Measurements from ENCODE around the gene MRPL2.
"Not testable (repeated sequence)": the region's sequence is repeated elsewhere in the genome, so short reads cannot be mapped to it uniquely, and the experiment has no call there.

The MRPL2 gene

DNA sequence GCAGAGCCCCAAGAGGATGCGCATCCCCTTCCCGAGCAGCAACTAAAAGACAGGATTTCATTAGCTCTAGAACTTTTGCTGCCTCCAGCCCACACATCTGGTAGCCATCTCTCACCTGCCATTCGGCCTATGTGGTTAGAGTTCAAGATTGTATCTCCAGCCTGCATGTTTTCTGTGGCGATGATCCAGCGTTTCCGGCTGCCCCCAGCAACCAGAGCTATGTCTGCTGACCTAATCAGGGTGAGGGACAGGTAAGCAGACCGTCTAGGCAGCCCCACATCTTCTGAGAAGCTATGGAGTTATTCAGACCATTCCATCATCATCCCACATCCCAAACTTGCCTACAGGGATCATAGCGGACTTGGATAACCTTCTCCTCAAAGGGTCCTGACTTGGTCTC is 3.3 kb downstream of the MRPL2 start:
- DNase-seq, result no peak
- intact Hi-C loops (cut with DNase I), result loop anchor here (10.0 kb wide), 2 partner anchors 71 to 491 kb away; partner anchors contain the start of genes PPP2R5D and UBR2

- intact Hi-C loops (cut with DNase I), result loop anchor here (10.0 kb wide), 2 partner anchors 70 to 490 kb away; partner anchors contain the start of genes PPP2R5D and UBR2
- peak in 1 of 10 donors; percentile 52 for DNase-seq
These were observed 4.9 kb downstream of the MRPL2 start for GRCh38 chr6:43054206-43054943.

- peak; percentile 55 to 97 (median 82) for DNase-seq
- intact Hi-C loops (cut with DNase I), result loop anchor here (10.0 kb wide), 2 partner anchors 69 to 489 kb away; partner anchors contain the start of genes PPP2R5D and UBR2
These were observed 5.6 kb downstream of the MRPL2 start, which contains the start of gene CUL7 for GRCh38 chr6:43053545-43054205. CUL7 (minus strand) TSS chr6:43053851; CDS start chr6:43052788, 1,063 bp downstream.

DNA sequence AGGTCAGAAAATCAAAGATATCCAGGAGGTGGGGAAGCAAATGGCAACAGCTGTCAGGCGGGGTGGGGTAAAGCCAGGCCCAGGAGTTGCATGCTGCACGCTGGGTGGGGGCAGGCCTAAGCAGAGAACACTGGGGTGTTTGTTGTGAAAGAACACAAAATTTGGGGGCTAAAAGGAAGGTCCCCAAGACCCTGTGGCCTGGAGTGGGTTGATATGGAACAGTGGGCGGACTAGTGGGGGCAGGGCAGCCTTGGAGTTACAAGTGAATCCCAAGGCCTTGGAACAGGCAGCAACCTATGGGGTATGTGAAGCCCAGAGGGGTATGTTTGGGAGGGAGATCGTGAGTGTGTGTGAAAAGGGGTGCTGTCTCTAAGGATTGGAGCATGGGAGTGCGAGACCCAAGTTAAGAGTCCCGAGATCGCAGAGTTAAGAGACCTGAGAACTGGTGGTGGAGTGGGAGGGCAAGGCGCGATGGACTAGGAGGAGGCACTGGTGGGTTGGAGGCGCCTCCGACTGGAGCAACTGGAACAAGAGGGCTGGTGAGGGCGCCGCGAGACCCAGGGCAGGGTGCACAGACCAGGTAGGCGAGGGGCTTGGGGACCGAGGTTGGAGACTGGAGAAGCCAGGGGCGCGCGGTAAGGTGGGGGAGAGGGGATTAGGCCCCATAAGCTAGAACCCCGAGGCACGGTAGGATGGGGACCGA is 6.2 kb downstream of the MRPL2 start:
- intact Hi-C loops (cut with DNase I), result loop anchor here (10.0 kb wide), 2 partner anchors 68 to 488 kb away; partner anchors contain the start of genes PPP2R5D and UBR2
- peak in 3 of 10 donors; percentile 76 to 87 (median 85) for DNase-seq

- peak in 1 of 10 donors; percentile 75 for DNase-seq
- intact Hi-C loops (cut with DNase I), result loop anchor here (10.0 kb wide), 2 partner anchors 68 to 488 kb away; partner anchors contain the start of genes PPP2R5D and UBR2
These were observed 6.9 kb downstream of the MRPL2 start for GRCh38 chr6:43052225-43052841.

DNA sequence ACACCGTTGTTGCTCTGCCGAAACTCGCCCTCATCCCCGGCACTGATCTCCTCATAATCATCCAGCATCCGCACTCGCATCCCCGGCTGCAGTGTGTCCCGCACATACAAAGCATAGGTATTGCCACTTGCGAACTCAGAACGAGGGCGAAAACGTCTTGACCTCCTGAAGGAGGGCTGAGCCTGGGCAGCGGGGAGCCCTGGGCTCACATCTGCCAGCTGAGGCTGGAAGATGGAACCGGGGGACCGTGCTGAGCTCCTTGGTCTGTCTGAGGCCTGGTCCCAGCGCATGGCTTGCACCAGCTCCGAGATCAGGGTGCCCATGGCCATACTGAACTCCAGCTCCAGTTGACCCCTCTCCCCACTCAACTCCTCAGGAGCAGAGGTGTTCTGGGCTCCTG is 8.3 kb downstream of the MRPL2 start:
- DNase-seq, result peak in 1 of 10 donors; percentile 71
- intact Hi-C loops (cut with DNase I), result loop anchor here (10.0 kb wide), 2 partner anchors 66 to 486 kb away; partner anchors contain the start of genes PPP2R5D and UBR2

DNA sequence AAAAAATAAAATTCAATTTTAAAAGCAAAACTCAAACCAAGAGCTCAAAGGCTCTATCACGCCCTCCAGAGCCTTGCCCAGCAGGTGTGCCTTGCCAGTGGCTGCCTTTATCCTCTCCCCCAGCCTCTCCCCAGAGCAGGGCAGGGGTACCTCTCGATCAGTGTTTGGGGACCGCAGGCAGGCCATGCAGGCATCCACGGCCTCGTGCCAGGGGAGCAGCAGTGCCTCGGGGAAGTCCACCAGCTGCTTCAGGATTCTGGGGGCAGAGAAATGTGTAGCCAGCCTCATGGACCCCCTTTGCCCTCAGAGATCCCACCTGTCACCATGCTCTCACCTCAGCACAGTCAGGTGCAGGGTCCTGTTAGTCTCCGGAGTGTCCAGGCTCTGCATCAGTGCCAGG is 11.2 kb downstream of the MRPL2 start:
- intact Hi-C loops (cut with DNase I), result no loop called here
- peak in 1 of 10 donors; percentile 46 for DNase-seq

GRCh38 chr6:43045371-43045930 is 13.8 kb downstream of the MRPL2 start:
- intact Hi-C loops (cut with DNase I), result no loop called here
- DNase-seq, result peak in 1 of 10 donors; percentile 74

GRCh38 chr6:43043310-43043709 is 15.9 kb downstream of the MRPL2 start:
- peak in 2 of 10 donors; percentile 52 to 68 for DNase-seq
- intact Hi-C loops (cut with DNase I), result no loop called here

- DNase-seq, result peak in 1 of 10 donors; percentile 5
- intact Hi-C loops (cut with DNase I), result not testable (repeated sequence)
These were observed 17.8 kb downstream of the MRPL2 start for GRCh38 chr6:43041475-43041874.

DNA sequence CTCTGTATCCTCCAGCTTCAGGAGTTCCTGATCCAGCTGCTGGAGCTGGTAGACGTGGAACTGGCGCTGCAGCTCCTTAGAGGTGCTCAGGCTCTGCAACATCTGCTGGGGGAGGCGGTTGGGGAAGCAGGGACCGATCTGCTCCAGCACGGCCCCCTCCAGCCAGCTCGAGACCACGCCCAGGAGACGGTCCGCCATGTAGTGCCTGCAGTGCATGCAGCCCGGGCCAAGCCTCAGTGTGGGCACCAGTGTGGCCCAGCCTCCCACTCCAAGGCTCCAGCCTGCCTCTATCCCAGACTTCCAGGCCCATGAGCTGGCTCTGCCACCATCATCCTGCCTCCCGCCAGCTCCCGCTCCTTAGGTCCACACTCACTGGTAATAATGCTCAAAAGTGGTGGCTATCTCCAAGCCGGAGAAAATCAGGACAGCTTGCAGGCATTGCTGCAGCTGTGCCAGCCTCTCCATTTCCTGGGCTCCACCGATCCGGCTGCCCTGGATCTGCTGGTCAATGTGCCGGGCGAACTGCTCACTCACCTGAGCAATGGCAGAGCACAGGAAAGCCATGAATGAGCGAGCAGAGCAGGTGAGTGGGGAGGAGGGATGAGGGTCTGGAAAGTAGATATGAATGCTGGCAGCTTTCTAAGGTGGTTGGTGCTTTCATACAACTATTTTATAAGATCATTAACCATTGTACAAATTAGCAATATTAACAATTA is 18.5 kb downstream of the MRPL2 start:
- intact Hi-C loops (cut with DNase I), result no loop called here

DNA sequence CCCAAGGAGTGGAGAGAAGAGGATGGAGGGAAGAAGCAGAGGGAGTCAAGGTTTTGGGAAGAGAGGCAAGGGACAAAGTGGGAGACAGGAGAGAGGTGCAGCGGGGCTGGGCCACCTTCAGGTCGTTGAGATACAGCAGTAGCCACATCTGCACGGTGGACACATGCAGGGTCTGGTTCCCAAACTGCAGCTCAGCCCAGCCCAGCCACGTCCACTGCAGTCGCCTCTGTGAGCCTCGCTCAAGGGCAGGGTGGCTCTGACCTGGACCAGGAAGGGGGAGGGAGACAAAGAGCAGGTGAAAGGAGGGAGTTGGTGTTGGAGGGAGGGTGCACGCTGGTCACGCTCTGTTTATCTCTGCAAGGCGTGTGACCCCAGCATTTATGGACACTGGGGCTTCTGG is 20.5 kb downstream of the MRPL2 start:
- peak in 2 of 10 donors; percentile 52 to 57 for DNase-seq
- intact Hi-C loops (cut with DNase I), result no loop called here

More for the DNA sequence above, 18.5 kb downstream of the MRPL2 start:
- peak in 1 of 10 donors; percentile 50 for DNase-seq

GRCh38 chr6:43037706-43038105 is 21.5 kb downstream of the MRPL2 start:
- intact Hi-C loops (cut with DNase I), result no loop called here
- peak in 1 of 10 donors; percentile 41 for DNase-seq

GRCh38 chr6:43037197-43037596 is 22.0 kb downstream of the MRPL2 start:
- intact Hi-C loops (cut with DNase I), result no loop called here
- DNase-seq, result no peak

- intact Hi-C loops (cut with DNase I), result no loop called here
- DNase-seq, result peak in 1 of 10 donors; percentile 21
These were observed 22.5 kb downstream of the MRPL2 start for GRCh38 chr6:43036712-43037111.

DNA sequence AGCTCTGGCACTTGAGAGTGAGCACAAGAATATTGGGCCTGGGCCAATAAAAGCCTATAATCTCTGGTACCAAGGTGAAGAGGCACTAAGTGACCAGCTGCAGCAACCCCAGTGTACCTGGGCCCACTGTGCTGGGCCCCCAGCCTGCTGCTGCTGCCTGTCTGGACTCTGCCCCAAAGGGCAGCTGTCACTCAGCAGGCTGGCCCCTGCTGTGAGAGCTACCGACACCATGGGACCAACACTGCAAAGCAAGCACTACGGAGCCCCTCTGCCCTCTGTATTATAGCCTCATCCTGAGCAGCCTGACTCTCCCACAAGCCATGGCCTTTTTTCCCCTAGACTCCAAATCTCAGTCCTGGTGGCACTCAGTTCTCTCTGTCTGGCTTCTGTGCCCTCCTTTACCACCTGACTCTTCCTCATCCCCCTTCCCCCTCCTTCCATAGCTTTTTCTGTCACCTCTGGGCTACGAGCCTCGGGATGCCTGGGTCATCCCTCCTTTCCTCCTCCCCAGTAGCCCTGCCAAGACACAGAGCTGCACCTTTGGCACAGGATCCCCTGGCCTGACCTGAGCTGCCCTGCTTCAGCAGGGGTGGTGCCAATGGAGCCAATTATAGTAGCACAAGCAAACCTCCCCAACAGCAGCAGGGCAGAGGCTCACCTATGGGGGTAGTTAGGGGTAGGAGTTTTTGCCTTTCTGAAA is 23.6 kb downstream of the MRPL2 start:
- intact Hi-C loops (cut with DNase I), result no loop called here
- DNase-seq, result peak in 2 of 10 donors; percentile 21 to 45

GRCh38 chr6:43034190-43034525 is 25.1 kb downstream of the MRPL2 start:
- intact Hi-C loops (cut with DNase I), result no loop called here
- DNase-seq, result peak in 2 of 10 donors; percentile 17 to 36

- DNase-seq, result no peak
- intact Hi-C loops (cut with DNase I), result no loop called here
These were observed 25.6 kb downstream of the MRPL2 start for GRCh38 chr6:43033496-43034189.

Measured in posterior cingulate gyrus (tissue), 11 donors.